Femur (tissue), 1 donor: ENCODE data around the gene ZDHHC18.
"Not testable (repeated sequence)": the region's sequence is repeated elsewhere in the genome, so short reads cannot be mapped to it uniquely, and the experiment has no call there.

Experiments
- DNase-seq: peaks from one replicate; pipeline ENCODE4 v3.0.0-alpha.2; 2017

The ZDHHC18 gene

GRCh38 chr1:26837665-26838064 is 11.2 kb downstream of the ZDHHC18 start:
- DNase-seq = not testable (repeated sequence)

DNA sequence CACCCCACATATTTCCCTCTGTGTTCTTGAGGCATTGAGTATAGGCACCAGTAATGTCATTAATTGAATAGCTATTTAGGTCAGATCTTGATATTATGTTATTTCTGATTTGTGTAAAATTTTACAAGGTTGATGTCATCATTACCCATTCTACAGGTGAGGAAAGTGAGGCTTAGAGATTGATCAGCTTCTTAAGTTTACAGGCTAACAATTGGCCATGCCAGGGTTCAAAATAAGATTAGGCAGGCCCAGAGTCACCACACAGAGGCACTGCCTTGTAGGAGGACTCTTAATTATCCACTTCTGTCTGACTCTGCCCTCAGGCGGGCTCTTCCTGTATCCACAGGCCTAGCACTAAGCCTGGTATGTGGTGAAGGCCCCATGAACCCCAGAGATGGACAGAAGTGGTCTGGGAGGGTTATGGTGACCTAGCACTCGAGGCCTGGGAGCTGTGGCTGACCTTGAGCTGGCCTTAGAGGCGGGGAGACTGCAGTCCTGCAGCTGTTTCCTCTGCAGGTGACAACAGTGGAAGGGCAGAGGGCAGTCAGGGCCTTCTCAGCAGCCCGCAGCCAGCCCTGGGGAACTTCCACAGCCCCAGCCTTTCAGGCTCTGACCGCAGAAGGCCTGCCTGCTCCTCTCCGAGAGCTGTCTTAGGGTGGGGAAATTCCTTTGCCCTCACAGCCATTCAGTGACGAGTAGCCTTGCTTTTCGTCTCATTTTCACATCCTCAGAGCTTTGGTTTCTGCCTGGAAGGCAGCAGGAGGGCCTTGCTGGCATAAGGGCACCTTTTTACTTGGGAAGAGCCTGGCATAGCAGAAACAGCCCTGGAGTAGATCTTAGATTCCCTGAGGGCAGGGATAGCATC is 12.2 kb downstream of the ZDHHC18 start:
- DNase-seq = no peak

- no peak for DNase-seq
Observed at GRCh38 chr1:26839339-26839722, 12.8 kb downstream of the ZDHHC18 start.

GRCh38 chr1:26839779-26840178 is 13.3 kb downstream of the ZDHHC18 start:
- no peak for DNase-seq

DNA sequence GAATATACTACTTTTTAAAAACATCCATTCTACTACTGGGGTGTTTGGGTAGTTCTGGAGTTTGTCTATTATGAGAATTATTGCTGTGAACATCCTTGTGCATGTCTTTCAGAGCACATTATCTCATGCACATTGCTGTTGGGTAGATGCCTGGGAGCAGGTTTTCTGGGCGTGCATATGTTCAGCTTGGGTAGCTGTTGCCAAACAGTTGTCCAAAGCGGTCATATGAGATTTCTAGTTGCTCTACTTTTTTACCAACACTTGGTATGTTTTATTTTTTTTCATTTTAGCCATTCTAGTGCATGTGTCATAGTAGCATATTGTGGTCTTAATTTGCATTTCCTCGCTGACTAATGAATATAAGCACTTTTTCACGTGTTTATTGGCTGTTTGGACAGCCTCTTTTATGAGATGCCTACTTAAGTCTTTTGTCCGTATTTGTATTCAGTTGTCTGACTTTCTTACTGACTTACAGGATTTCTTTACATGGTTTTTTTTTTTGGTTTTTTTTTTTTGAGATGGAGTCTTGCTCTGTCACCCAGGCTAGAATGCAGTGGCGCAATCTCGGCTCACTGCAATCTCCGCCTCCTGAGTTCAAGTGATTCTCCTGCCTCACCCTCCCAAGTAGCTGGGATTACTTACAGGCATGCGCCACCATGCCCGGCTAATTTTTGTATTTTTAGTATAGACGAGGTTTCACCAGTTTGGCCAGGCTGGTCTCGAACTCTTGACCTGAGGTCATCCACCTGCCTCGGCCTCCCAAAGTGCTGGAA is 18.1 kb downstream of the ZDHHC18 start:
- no peak for DNase-seq

- DNase-seq = not testable (repeated sequence)
Observed at GRCh38 chr1:26847826-26848225, 21.3 kb downstream of the ZDHHC18 start.

DNA sequence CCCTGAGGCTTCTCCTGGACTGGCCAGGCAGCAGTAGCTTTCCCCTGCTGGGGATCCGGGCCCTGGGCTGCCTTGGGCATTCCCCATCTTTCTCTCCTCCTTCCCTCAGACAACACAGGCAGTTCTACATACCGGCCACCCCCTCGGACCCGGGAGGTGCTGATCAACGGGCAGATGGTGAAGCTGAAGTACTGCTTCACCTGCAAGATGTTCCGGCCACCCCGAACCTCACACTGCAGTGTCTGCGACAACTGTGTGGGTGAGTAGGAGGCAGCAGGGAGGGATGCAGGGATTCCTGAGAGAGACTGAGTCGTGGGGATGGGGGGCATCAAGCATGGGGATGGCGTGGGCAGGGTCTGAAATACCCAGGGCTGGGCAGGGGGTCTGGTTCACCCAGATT is 22.0 kb downstream of the ZDHHC18 start:
- no peak for DNase-seq

GRCh38 chr1:26848941-26849774 is 22.7 kb downstream of the ZDHHC18 start:
- no peak for DNase-seq

GRCh38 chr1:26851106-26851684 is 24.7 kb downstream of the ZDHHC18 start:
- DNase-seq = no peak

- DNase-seq = no peak
Observed at GRCh38 chr1:26852701-26853100, 26.2 kb downstream of the ZDHHC18 start.

- DNase-seq = peak; percentile 77
Observed at GRCh38 chr1:26853156-26853555, 26.7 kb downstream of the ZDHHC18 start.

- DNase-seq = no peak
Observed at GRCh38 chr1:26853600-26853999, 27.1 kb downstream of the ZDHHC18 start.

GRCh38 chr1:26854906-26855305 is 28.4 kb downstream of the ZDHHC18 start:
- no peak for DNase-seq

GRCh38 chr1:26855636-26856035 is 29.1 kb downstream of the ZDHHC18 start:
- DNase-seq = no peak

GRCh38 chr1:26856181-26856580 is 29.7 kb downstream of the ZDHHC18 start:
- no peak for DNase-seq

- no peak for DNase-seq
Observed at GRCh38 chr1:26856604-26857469, 30.3 kb downstream of the ZDHHC18 start.

DNA sequence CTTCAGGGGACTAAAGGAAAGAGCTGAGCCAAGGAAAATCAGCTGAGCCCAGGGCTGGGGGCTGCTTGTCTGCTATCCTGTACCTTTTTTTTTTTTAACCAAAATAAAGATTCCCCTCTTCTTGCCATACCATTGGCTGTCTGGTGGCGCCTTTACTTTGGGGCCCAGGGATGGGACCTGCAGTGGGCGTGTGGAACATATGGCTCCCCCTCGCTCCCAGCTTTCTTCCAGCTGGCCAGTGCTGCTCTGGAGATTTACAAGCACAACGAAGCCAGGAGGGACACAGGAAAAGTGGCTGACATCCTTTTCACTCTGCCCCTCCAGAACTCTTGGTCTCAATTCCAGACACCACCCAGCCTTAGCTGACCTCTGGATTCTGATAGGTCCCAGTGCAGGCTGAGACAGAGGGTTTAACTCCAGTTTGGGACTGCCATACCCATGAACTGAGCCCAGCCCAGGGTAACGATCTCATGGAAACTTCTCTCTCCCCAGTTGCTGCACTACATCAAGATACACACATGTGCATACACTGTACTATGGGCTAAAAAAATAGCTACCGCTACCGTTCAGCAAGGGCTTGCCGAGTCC is 31.1 kb downstream of the ZDHHC18 start:
- no peak for DNase-seq

DNA sequence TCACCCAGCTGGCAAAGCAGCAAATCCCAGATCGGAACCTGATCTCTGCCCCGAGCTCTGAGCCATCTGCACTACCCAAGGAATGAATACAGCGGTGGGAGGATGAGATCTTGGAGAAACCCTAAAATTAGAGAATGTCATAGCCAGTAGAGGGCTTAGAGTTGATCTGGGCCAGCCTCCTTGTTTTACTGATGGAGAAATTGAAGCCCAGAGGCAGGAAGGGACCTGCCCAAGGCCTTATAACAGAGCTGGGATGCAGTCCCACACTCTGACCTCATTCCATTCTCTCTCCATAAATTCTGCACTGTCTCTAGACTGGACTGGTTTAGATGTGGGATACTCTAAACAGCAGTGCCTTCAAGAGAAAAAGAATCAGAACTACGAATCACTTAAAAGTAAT is 31.7 kb downstream of the ZDHHC18 start:
- DNase-seq = no peak

- no peak for DNase-seq
Observed at GRCh38 chr1:26858891-26859640, 32.6 kb downstream of the ZDHHC18 start.

DNA sequence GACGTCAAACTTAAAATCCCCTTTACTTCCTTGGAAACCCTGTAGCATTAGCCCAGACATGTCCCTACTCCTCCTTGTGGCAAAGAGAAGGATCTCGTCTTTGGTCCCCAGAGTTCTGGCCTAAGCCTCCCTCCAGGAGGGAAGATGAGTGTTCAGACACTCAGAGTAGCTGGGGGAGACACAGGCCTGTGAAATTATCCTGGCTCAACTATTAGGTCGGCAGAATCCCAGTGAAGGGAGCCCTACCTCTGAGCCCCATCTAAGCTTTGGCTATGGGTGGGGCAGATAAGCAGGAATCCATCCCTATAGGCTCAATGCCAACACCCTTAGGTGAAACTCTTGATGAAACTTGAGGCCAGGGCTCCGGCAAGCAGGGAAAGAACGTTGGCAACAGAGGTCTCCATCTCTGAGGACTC is 34.8 kb downstream of the ZDHHC18 start:
- no peak for DNase-seq
